ENCODE data around the gene CBX8. TPM values are rescaled to one million over a fixed set of nuclear protein-coding genes. Genes with fewer than 3 reads are reported as not detected.

CBX8 gene
- total RNA-seq, 3 donors from 2014 or later (not counting 1 experiment from before 2014, with no cell fraction given), result 4.0 to 6.4 (median 5.8) TPM

DNA sequence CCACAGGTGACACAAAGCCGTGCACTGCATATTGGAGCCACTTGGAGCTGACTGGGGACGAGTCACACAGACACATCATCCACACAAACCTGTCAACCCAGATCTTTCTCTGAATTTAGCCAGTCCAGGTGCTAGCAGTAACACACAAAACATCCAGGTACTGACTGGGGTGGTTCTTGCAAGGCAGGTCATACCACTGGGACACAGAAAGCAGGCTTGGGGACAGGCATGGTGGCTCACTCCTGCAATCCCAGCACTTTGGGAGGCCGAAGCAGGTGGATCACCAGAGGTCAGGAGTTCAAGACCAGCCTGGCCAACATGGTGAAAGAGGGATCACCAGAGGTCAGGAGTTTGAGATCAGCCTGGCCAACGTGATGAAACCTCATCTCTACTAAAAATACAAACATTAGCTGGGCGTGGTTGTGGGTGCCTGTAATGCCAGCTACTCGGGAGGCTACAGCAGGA is 51.2 kb downstream of the CBX8 start:
- intact Hi-C loops (cut with micrococcal nuclease), result loop anchor here (5.0 kb wide), 2 partner anchors 52 to 97 kb away; partner anchors contain the start of gene CBX8
- no peaks in the 10 kb centered on the region for H3K9me3 Mint-ChIP-seq
- DNase-seq (no peak), ATAC-seq (no peak)
- TF ChIP-seq, protein P1, sequence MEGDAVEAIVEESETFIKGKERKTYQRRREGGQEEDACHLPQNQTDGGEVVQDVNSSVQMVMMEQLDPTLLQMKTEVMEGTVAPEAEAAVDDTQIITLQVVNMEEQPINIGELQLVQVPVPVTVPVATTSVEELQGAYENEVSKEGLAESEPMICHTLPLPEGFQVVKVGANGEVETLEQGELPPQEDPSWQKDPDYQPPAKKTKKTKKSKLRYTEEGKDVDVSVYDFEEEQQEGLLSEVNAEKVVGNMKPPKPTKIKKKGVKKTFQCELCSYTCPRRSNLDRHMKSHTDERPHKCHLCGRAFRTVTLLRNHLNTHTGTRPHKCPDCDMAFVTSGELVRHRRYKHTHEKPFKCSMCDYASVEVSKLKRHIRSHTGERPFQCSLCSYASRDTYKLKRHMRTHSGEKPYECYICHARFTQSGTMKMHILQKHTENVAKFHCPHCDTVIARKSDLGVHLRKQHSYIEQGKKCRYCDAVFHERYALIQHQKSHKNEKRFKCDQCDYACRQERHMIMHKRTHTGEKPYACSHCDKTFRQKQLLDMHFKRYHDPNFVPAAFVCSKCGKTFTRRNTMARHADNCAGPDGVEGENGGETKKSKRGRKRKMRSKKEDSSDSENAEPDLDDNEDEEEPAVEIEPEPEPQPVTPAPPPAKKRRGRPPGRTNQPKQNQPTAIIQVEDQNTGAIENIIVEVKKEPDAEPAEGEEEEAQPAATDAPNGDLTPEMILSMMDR (IDR thresholded peaks at IDR 0.05), result no peak
- H3K36me3 ChIP-seq (ENCODE audit: control insufficient read depth, insufficient read depth, low read length), result no peaks in the 10 kb centered on the region
- peak overlapping the region; percentile 3 for H3K4me3 Mint-ChIP-seq
- no peaks in the 10 kb centered on the region for H3K36me3 Mint-ChIP-seq
- H3K9me3 ChIP-seq (ENCODE audit: control insufficient read depth, insufficient read depth, low read length), result no peaks in the 10 kb centered on the region
- peaks cover 10 to 17% of the 10 kb centered on the region in 2 donors for H3K27me3 Mint-ChIP-seq (ENCODE audit: low read depth in 2 of 2)
- no peak overlapping the region for H3K27ac ChIP-seq (ENCODE audit: low read length)
- peaks cover 22% of the 10 kb centered on the region for H3K4me1 ChIP-seq (ENCODE audit: control insufficient read depth, insufficient read depth, low read length)
- peaks cover 34% of the 10 kb centered on the region for H3K27me3 ChIP-seq (ENCODE audit: control insufficient read depth, insufficient read depth, low read length)
- WGBS (ENCODE audit: insufficient coverage), result 31% methylated on average over 6 of the region's 6 CpGs
- H3K4me1 Mint-ChIP-seq, result peaks cover 7 to 18% of the 10 kb centered on the region in 2 donors
- no peak overlapping the region for H3K4me3 ChIP-seq (ENCODE audit: low read length)
- no peak overlapping the region for H3K27ac Mint-ChIP-seq

DNA sequence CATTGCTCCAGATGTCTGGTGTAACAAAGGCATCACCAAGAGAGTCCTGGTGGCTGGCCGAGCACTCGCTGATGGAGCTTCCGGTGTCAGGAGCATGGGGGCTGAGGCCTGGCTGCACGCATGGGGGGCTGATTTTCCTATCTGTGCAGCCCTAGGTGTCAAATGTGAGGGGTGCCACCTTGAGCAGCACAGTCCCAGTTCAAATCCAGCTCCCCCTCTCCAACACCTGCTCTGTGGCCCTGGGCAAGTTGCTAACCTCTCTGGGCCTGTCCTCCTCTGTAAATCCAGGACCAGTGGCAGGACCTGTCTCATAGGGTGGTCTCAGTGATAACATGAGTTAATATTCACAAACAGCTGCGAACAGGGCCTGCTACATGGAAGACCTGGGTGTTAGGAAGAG is 53.3 kb downstream of the CBX8 start:
- intact Hi-C loops (cut with micrococcal nuclease), result loop anchor here (2.0 to 5.0 kb wide), 2 partner anchors 173 to 249 kb away; no protein-coding TSS in a partner anchor
- no peak overlapping the region for H3K4me3 ChIP-seq (ENCODE audit: low read length)
- Mint-ChIP-seq H3K27ac (no peak overlapping the region), H3K36me3 (no peaks in the 10 kb centered on the region), H3K4me1 (peaks cover 7 to 18% of the 10 kb centered on the region in 2 donors), H3K27me3 (ENCODE audit: low read depth in 2 of 2) (peaks cover 22 to 36% of the 10 kb centered on the region in 2 donors), H3K9me3 (no peaks in the 10 kb centered on the region), H3K4me3 (no peak overlapping the region)
- ATAC-seq (no peak), DNase-seq (no peak)
- H3K27ac ChIP-seq (ENCODE audit: low read length), result no peak overlapping the region
- H3K36me3 ChIP-seq (ENCODE audit: control insufficient read depth, insufficient read depth, low read length), result no peaks in the 10 kb centered on the region
- peaks cover 29% of the 10 kb centered on the region for H3K27me3 ChIP-seq (ENCODE audit: control insufficient read depth, insufficient read depth, low read length)
- TF ChIP-seq, protein P1 (IDR thresholded peaks at IDR 0.05), result no peak
- H3K4me1 ChIP-seq (ENCODE audit: control insufficient read depth, insufficient read depth, low read length), result peaks cover 22% of the 10 kb centered on the region
- WGBS (ENCODE audit: insufficient coverage), result 86% methylated on average over 5 of the region's 5 CpGs
- no peaks in the 10 kb centered on the region for H3K9me3 ChIP-seq (ENCODE audit: control insufficient read depth, insufficient read depth, low read length)

DNA sequence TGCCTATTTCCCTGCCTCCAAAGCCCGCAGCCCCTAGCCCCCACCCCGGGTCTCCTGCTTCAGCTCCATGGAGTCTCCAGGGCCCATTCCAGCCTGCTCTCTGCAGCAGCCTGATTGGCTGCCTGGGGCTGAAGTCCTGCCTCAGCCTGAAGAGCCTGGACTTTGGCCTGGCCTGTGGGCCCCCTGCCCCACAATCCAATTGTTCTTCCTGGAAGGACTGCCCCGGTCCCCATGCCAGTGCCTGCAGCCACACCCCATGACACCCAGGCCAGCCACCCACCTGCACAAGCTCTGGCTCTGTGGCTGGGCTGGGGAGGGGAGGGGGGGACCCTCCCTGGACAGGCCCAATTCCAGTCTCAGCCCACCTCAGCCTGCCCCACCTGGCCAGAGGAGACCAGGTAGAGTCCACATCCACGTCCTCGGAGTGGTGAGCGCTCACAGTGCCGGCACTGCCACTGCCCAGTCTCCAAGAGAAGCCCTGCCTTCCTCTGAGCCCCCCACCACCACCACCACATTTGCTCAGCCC is 53.9 kb downstream of the CBX8 start:
- Histone ChIP-seq H3K9me3 (ENCODE audit: control insufficient read depth, insufficient read depth, low read length) (no peaks in the 10 kb centered on the region), H3K27ac (ENCODE audit: low read length) (no peak overlapping the region), H3K4me3 (ENCODE audit: low read length) (no peak overlapping the region), H3K27me3 (ENCODE audit: control insufficient read depth, insufficient read depth, low read length) (peaks cover 31% of the 10 kb centered on the region), H3K4me1 (ENCODE audit: control insufficient read depth, insufficient read depth, low read length) (peaks cover 22% of the 10 kb centered on the region), H3K36me3 (ENCODE audit: control insufficient read depth, insufficient read depth, low read length) (no peaks in the 10 kb centered on the region)
- Mint-ChIP-seq H3K4me1 (peaks cover 7 to 18% of the 10 kb centered on the region in 2 donors), H3K9me3 (no peaks in the 10 kb centered on the region), H3K4me3 (no peak overlapping the region), H3K36me3 (no peaks in the 10 kb centered on the region), H3K27me3 (ENCODE audit: low read depth in 2 of 2) (peaks cover 23 to 36% of the 10 kb centered on the region in 2 donors), H3K27ac (no peak overlapping the region)
- TF ChIP-seq, protein P1 (IDR thresholded peaks at IDR 0.05), result no peak
- 98% methylated on average over 7 of the region's 7 CpGs for WGBS (ENCODE audit: insufficient coverage)
- intact Hi-C loops (cut with micrococcal nuclease), result loop anchor here (2.0 to 5.0 kb wide), 2 partner anchors 174 to 249 kb away; no protein-coding TSS in a partner anchor
- no peak for ATAC-seq
- DNase-seq, result no peak

DNA sequence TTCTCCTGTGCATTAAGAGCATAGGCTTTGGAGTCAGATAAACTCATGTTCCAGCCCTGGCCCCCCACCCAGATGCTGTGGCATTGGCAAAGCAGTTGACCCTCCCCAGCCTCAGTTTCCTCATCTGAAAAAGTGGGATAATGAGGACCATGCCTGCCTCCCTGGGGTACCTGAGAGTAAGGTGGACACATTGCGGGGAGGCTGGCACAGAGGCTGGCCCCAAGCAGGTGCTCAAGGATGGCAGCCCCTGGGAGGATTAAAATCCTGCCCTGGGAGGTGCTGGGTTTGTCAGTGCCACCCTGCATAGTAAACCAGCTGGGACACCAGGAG is 54.3 kb downstream of the CBX8 start:
- H3K27ac Mint-ChIP-seq, result no peak overlapping the region

More for the DNA sequence above, 54.3 kb downstream of the CBX8 start:
- WGBS (ENCODE audit: insufficient coverage), result 95% methylated on average over 1 of the region's 1 CpG
- ATAC-seq (no peak), DNase-seq (no peak)
- H3K4me1 Mint-ChIP-seq, result peaks cover 7 to 13% of the 10 kb centered on the region in 2 donors
- H3K4me3 Mint-ChIP-seq, result no peak overlapping the region
- no peak overlapping the region for H3K27ac ChIP-seq (ENCODE audit: low read length)
- H3K27me3 Mint-ChIP-seq (ENCODE audit: low read depth in 2 of 2), result peaks cover 23 to 32% of the 10 kb centered on the region in 2 donors
- intact Hi-C loops (cut with micrococcal nuclease), result loop anchor here (2.0 to 5.0 kb wide), 2 partner anchors 174 to 250 kb away; no protein-coding TSS in a partner anchor
- H3K36me3 Mint-ChIP-seq, result no peaks in the 10 kb centered on the region
- H3K9me3 ChIP-seq (ENCODE audit: control insufficient read depth, insufficient read depth, low read length), result no peaks in the 10 kb centered on the region
- no peak overlapping the region for H3K4me3 ChIP-seq (ENCODE audit: low read length)
- H3K36me3 ChIP-seq (ENCODE audit: control insufficient read depth, insufficient read depth, low read length), result no peaks in the 10 kb centered on the region
- TF ChIP-seq, protein P1 (IDR thresholded peaks at IDR 0.05), result no peak
- peaks cover 19% of the 10 kb centered on the region for H3K4me1 ChIP-seq (ENCODE audit: control insufficient read depth, insufficient read depth, low read length)
- peaks cover 28% of the 10 kb centered on the region for H3K27me3 ChIP-seq (ENCODE audit: control insufficient read depth, insufficient read depth, low read length)
- no peaks in the 10 kb centered on the region for H3K9me3 Mint-ChIP-seq

Measured in natural killer cell (primary cell).